Trophoblast cell (in vitro differentiated cells and primary cell): ENCODE measurements around the gene TGFB3.

Experiments
- DNase-seq, 2 donors: peaks; one replicate each; pipeline ENCODE4 v3.0.0-alpha.2; 2016
- H2AFZ ChIP-seq: 2 replicates; pipeline ENCODE4 v1.6.1; 2013; ENCODE audit warnings: low read length, moderate library complexity, mild to moderate bottlenecking; ENCODE audit not compliant: insufficient read depth, poor library complexity
- H2AK5ac ChIP-seq: 2 replicates; pipeline ENCODE4 v1.6.1; 2013; ENCODE audit warnings: mild to moderate bottlenecking, low read length
- H2BK120ac ChIP-seq: 2 replicates; pipeline ENCODE4 v1.6.1; 2013; ENCODE audit warnings: low read length, mild to moderate bottlenecking, moderate library complexity; ENCODE audit not compliant: insufficient read depth, poor library complexity
- H2BK12ac ChIP-seq: 2 replicates; pipeline ENCODE4 v1.6.1; 2013; ENCODE audit warnings: mild to moderate bottlenecking, low read length, moderate library complexity
- H2BK5ac ChIP-seq: 2 replicates; pipeline ENCODE4 v1.6.1; 2013; ENCODE audit warnings: low read length, low read depth, moderate library complexity, mild to moderate bottlenecking; ENCODE audit not compliant: poor library complexity
- H3K14ac ChIP-seq: 2 replicates; pipeline ENCODE4 v1.6.1; 2013; ENCODE audit warnings: mild to moderate bottlenecking, low read length
- H3K18ac ChIP-seq: 2 replicates; pipeline ENCODE4 v1.6.1; 2013; ENCODE audit warnings: mild to moderate bottlenecking, low read length
- H3K23ac ChIP-seq: 2 replicates; pipeline ENCODE4 v1.6.1; 2013; ENCODE audit warnings: low read length
- H3K27ac ChIP-seq: 2 replicates; pipeline ENCODE4 v1.5.1; 2013; ENCODE audit warnings: low read depth, mild to moderate bottlenecking, inconsistent platforms, low read length, moderate library complexity
- H3K27me3 ChIP-seq: 2 replicates; pipeline ENCODE4 v1.6.1; 2013; ENCODE audit warnings: inconsistent platforms, mild to moderate bottlenecking, low read length, moderate library complexity; ENCODE audit not compliant: insufficient read depth
- H3K36me3 ChIP-seq, 2 experiments: 1 replicate in 1 of 2; 2 replicates in 1 of 2; pipeline ENCODE4 v1.6.1; 2013; ENCODE audit warnings: low read length in 2 of 2, mild to moderate bottlenecking in 2 of 2, moderate library complexity in 1 of 2; ENCODE audit not compliant: insufficient read depth in 2 of 2, control insufficient read depth in 1 of 2
- H3K4ac ChIP-seq: 2 replicates; pipeline ENCODE4 v1.6.1; 2013; ENCODE audit warnings: low read depth, mild to moderate bottlenecking, low read length, moderate library complexity
- H3K4me1 ChIP-seq, 2 experiments: 1 replicate in 1 of 2; 2 replicates in 1 of 2; pipeline ENCODE4 v1.6.1; 2013; ENCODE audit warnings: low read length in 2 of 2, mild to moderate bottlenecking in 2 of 2, moderate library complexity in 1 of 2; ENCODE audit not compliant: insufficient read depth in 2 of 2, control insufficient read depth in 1 of 2
- H3K4me2 ChIP-seq: 2 replicates; pipeline ENCODE4 v1.6.1; 2013; ENCODE audit warnings: inconsistent platforms, mild to moderate bottlenecking, low read length, moderate library complexity
- H3K4me3 ChIP-seq: 2 replicates; pipeline ENCODE4 v1.5.1; 2013; ENCODE audit warnings: mild to moderate bottlenecking, low read depth, low read length, inconsistent platforms
- H3K79me1 ChIP-seq: one replicate; pipeline ENCODE4 v1.6.1; 2013; ENCODE audit warnings: low read length
- H3K79me2 ChIP-seq: 2 replicates; pipeline ENCODE4 v1.6.1; 2013; ENCODE audit warnings: low read length, mild to moderate bottlenecking; ENCODE audit not compliant: control insufficient read depth, insufficient read depth, poor library complexity
- H3K9ac ChIP-seq: 2 replicates; pipeline ENCODE4 v1.6.1; 2013; ENCODE audit warnings: mild to moderate bottlenecking, low read length
- H3K9me3 ChIP-seq: 2 replicates; pipeline ENCODE4 v1.6.1; 2013; ENCODE audit warnings: low read depth, mild to moderate bottlenecking, control low read depth, inconsistent platforms, low read length; ENCODE audit not compliant: insufficient read depth
- H4K12ac ChIP-seq: 2 replicates; pipeline ENCODE4 v1.6.1; 2013; ENCODE audit warnings: low read depth, mild to moderate bottlenecking, low read length, moderate library complexity
- H4K8ac ChIP-seq: 2 replicates; pipeline ENCODE4 v1.6.1; 2013; ENCODE audit warnings: low read depth, mild to moderate bottlenecking, low read length, moderate library complexity
- H4K91ac ChIP-seq: one replicate; pipeline ENCODE4 v1.6.1; 2013; ENCODE audit warnings: low read depth, mild to moderate bottlenecking, low read length, moderate library complexity
- WGBS: extraction: QIAGEN DNeasy Blood & Tissue Kit; methylation state at CpG from one replicate; pipeline ENCODE4 v1.1.7; 2013; ENCODE audit warnings: missing lambda C conversion rate; ENCODE audit not compliant: insufficient read length, insufficient coverage; ENCODE audit errors: extremely low coverage; 5-methylcytosine and 5-hydroxymethylcytosine counted together

TGFB3 gene

GRCh38 chr14:75910048-75910447 lies 71.7 kb downstream of the TGFB3 start:
- Histone ChIP-seq H4K8ac (no peak overlapping the region), H4K91ac (no peak overlapping the region)
- WGBS = no CpG with 5 or more reads among the region's 2 CpGs

GRCh38 chr14:75909630-75910029 lies 72.2 kb downstream of the TGFB3 start:
- H4K12ac ChIP-seq = no peak overlapping the region
- H3K4ac ChIP-seq = no peak overlapping the region
- no peak overlapping the region for H3K4me2 ChIP-seq
- no peaks in the 10 kb centered on the region for H3K27me3 ChIP-seq
- H3K9me3 ChIP-seq = no peaks in the 10 kb centered on the region
- no peak overlapping the region for H4K91ac ChIP-seq
- no peak overlapping the region for H3K9ac ChIP-seq
- H2BK5ac ChIP-seq = no peak overlapping the region
- no peak overlapping the region for H3K18ac ChIP-seq
- no peak overlapping the region for H3K14ac ChIP-seq
- H3K36me3 ChIP-seq = peaks cover 0 to 4% of the 10 kb centered on the region in 2 experiments
- no peak for DNase-seq
- H2AK5ac ChIP-seq = no peak overlapping the region
- H2AFZ ChIP-seq = no peak overlapping the region
- no peak overlapping the region for H2BK120ac ChIP-seq
- H3K79me2 ChIP-seq = no peaks in the 10 kb centered on the region
- H2BK12ac ChIP-seq = no peak overlapping the region
- H3K79me1 ChIP-seq = no peaks in the 10 kb centered on the region
- no peak overlapping the region for H3K27ac ChIP-seq
- no CpG with 5 or more reads among the region's 3 CpGs for WGBS
- H3K23ac ChIP-seq = no peak overlapping the region
- H3K4me1 ChIP-seq = peaks cover 2 to 5% of the 10 kb centered on the region in 2 experiments
- H4K8ac ChIP-seq = no peak overlapping the region
- H3K4me3 ChIP-seq = no peak overlapping the region

More at GRCh38 chr14:75910048-75910447, 71.7 kb downstream of the TGFB3 start:
- Histone ChIP-seq H3K18ac (no peak overlapping the region), H3K4me1 (peaks cover 2 to 5% of the 10 kb centered on the region in 2 experiments), H3K9me3 (no peaks in the 10 kb centered on the region), H2BK120ac (no peak overlapping the region), H3K79me2 (no peaks in the 10 kb centered on the region), H3K4ac (no peak overlapping the region), H3K27me3 (no peaks in the 10 kb centered on the region), H3K4me3 (no peak overlapping the region), H3K79me1 (no peaks in the 10 kb centered on the region), H3K36me3 (peaks cover 0 to 4% of the 10 kb centered on the region in 2 experiments), H3K23ac (no peak overlapping the region), H3K9ac (no peak overlapping the region), H2BK5ac (no peak overlapping the region), H3K14ac (no peak overlapping the region), H2AFZ (no peak overlapping the region), H3K4me2 (no peak overlapping the region), H2AK5ac (no peak overlapping the region), H3K27ac (no peak overlapping the region), H4K12ac (no peak overlapping the region), H2BK12ac (no peak overlapping the region)
- no peak for DNase-seq
